ENCODE measurements around the gene MYB.

DNA sequence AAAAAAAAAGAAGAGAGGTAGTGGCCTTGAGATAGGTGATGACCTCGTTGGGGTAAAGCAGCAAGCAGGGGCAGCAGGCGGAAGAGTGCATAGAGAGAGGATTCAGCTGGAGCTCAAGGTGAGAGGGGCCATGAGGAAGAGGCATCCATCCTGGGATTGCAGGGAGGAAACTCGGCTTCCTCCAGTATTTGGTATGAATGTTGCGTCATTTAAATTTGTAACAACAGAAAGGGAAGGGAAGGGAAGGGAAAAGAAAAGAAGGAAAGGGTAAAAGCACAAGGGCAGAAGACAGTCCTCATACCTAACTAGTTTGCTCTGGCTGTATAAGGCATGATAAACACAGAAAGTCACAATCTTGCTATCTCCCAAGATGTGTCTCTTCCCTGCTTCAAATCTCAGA, 39.9 kb upstream of the MYB start:
- TF ChIP-seq, protein P1, sequence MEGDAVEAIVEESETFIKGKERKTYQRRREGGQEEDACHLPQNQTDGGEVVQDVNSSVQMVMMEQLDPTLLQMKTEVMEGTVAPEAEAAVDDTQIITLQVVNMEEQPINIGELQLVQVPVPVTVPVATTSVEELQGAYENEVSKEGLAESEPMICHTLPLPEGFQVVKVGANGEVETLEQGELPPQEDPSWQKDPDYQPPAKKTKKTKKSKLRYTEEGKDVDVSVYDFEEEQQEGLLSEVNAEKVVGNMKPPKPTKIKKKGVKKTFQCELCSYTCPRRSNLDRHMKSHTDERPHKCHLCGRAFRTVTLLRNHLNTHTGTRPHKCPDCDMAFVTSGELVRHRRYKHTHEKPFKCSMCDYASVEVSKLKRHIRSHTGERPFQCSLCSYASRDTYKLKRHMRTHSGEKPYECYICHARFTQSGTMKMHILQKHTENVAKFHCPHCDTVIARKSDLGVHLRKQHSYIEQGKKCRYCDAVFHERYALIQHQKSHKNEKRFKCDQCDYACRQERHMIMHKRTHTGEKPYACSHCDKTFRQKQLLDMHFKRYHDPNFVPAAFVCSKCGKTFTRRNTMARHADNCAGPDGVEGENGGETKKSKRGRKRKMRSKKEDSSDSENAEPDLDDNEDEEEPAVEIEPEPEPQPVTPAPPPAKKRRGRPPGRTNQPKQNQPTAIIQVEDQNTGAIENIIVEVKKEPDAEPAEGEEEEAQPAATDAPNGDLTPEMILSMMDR (conservative IDR thresholded peaks at IDR 0.05; ENCODE audit: low read length): no peak
- no peak for TF ChIP-seq EZH2phosphoT487 (IDR thresholded peaks at IDR 0.05; ENCODE audit: borderline replicate concordance)
